Measurements from ENCODE around the gene BEGAIN.

Gene BEGAIN

DNA sequence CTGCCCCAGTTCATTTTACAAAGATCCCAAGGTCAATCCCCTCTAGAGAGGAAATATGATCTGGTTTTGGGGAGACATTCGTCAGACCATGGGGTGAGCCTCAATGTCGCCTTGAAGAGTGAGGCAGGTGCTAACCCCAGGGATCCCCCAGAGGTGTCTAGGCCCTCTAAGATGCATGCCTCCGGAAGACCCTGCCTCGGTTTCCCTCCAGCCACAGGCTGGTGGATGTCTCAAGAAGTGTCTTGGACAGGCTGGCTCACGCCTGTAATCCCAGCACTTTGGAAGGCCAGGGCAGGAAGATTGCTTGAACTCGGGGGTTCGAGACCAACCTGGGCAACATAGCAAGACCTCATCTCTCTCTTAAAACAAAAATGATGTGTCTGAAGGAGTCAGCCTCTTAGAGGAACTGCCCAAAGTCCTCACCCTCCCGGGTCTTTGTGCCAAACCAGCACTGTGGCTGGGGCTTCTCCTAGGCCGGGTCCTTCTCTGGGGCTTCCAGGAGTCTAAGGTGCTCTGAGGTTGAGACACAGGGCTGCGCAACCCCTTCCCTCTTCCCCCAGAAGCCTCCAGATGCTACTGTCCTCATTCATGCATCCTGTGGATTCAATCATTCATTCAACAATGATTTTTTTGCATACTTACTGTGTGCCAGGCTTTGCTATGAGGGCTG, 24.7 kb upstream of the BEGAIN start:
- peak; percentile 17 for DNase-seq (ENCODE audit: low spot score)
- TF ChIP-seq CTCF (IDR thresholded peaks at IDR 0.05; ENCODE audit: borderline replicate concordance, control extremely low read depth, extremely low read depth, insufficient read depth, missing control alignments) = no peak
- in situ Hi-C loops (cut with MboI; ENCODE audit: low sequenced_read_pairs, unreplicated experiment) = no loop called here

DNA sequence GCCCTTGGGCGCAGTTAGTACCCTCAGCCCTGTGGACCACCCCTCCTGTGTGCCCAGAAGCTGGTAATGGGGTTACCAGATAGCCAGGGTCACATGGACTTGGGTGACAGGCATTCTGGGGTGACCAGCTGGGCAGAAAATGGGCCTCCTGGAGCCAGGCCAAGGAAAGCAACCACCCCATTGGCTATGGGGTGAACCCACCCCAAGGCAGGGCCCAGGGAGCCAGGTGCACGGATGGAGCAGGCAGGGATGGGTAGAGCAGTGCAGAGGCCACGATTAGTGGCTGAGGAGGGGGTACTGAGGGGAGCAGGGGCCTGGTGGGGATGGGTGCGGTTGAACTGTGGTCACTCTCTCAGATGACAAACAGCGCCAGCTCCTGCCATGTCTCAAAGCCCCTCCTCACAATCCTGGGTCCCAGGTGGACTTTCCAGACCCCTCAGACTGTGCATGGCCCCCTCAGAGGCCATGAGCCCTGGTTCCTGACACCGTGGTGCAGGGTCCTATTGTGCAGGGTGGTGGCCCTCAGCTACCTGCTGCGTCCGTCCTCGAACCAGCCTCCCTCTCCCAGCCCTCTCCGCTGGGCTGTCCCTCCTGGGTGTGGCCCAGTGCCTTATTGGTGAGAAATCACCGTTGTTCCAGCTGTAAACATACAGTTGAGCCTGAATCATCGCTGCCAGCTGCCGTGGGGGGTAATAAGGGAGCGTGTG, 23.4 kb upstream of the BEGAIN start:
- peak; percentile 25 for DNase-seq (ENCODE audit: low spot score)
- in situ Hi-C loops (cut with MboI; ENCODE audit: low sequenced_read_pairs, unreplicated experiment) = no loop called here
- no peak for TF ChIP-seq CTCF (IDR thresholded peaks at IDR 0.05; ENCODE audit: borderline replicate concordance, control extremely low read depth, extremely low read depth, insufficient read depth, missing control alignments)

GRCh38 chr14:100609941-100610391, 22.7 kb upstream of the BEGAIN start:
- in situ Hi-C loops (cut with MboI; ENCODE audit: low sequenced_read_pairs, unreplicated experiment) = no loop called here
- no peak for TF ChIP-seq CTCF (IDR thresholded peaks at IDR 0.05; ENCODE audit: borderline replicate concordance, control extremely low read depth, extremely low read depth, insufficient read depth, missing control alignments)
- DNase-seq (ENCODE audit: low spot score) = no peak

DNA sequence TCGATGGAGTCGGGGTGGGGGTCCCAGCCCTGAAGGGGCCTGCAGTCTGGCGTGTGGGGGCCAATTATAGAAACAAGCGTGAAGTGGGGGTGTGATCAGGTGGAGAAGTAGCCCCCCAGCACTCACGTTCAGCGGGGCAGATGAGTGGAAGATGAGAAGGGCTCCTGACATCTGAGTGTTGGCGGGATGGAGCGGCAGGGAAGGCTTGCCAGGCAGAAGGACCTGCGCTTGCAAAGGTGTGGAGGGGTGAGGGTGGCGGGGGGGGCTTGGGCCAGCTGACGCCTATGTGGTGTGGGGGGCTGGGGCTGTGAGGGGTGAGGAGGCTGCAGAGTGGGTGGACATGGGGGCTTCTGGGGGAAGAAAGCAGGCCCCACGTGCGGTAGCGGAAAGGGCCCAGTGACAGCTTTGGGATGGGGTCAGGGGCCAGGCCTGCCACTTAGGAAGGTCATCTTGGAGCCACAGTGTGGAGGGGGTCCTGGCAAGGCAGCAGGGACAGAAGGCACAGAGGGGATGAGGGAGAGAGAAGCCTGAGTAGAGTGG, 22.2 kb upstream of the BEGAIN start:
- DNase-seq (ENCODE audit: low spot score) = peak; percentile 27
- TF ChIP-seq CTCF (IDR thresholded peaks at IDR 0.05; ENCODE audit: borderline replicate concordance, control extremely low read depth, extremely low read depth, insufficient read depth, missing control alignments) = no peak
- in situ Hi-C loops (cut with MboI; ENCODE audit: low sequenced_read_pairs, unreplicated experiment) = no loop called here

DNA sequence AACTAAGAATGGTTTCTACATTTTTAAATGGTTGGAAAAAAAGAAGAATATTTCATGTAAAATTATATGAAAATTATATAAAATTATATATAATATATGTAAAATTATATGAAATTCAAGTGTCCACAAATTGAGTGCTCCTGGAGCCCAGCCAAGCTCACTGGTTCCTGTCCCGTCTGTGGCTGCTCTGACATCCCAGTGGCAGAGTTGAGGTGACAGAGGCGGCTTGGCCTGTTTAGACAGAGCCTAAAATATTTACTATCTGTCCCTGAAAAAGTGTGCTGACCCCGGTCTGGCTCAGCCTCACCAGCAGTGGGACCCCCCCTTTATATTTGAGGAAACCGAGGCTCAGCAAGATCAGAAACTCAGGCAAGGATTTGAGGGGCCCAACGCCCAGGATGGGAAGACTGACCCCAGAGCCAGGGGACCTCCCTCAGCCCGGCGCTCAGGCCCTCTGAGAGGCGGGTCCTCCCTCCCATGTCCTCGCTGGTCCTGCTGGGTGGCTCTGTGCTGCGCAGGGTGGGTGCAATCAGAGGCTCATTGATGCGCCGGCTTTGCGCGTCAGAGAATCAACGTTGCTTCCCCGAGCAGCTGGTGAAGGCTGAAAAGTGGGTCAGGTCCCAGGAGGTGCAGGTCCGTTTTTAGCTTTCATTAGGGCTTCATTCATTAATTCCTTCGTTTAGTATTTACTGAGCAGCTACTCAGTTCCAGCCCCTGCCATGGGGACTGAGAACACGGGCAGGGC, 21.5 kb upstream of the BEGAIN start:
- in situ Hi-C loops (cut with MboI; ENCODE audit: low sequenced_read_pairs, unreplicated experiment) = no loop called here
- TF ChIP-seq CTCF (IDR thresholded peaks at IDR 0.05; ENCODE audit: borderline replicate concordance, control extremely low read depth, extremely low read depth, insufficient read depth, missing control alignments) = no peak
- DNase-seq (ENCODE audit: low spot score) = peak; percentile 12

- in situ Hi-C loops (cut with MboI; ENCODE audit: low sequenced_read_pairs, unreplicated experiment) = no loop called here
- DNase-seq (ENCODE audit: low spot score) = peak; percentile 7
- no peak for TF ChIP-seq CTCF (IDR thresholded peaks at IDR 0.05; ENCODE audit: borderline replicate concordance, control extremely low read depth, extremely low read depth, insufficient read depth, missing control alignments)
Observed at GRCh38 chr14:100608064-100608463, 20.8 kb upstream of the BEGAIN start.
